ENCODE data around the gene SCN8A. TPM values are rescaled to one million over a fixed set of nuclear protein-coding genes. Genes with fewer than 3 reads are reported as not detected.
"Not testable (repeated sequence)": the region's sequence is repeated elsewhere in the genome, so short reads cannot be mapped to it uniquely, and the experiment has no call there.

SCN8A gene
- total RNA-seq, 1 experiment from 2014 or later, result 5.4 TPM

- Mint-ChIP-seq H3K27ac (ENCODE audit: unreplicated experiment) (no peak overlapping the region), H3K9me3 (ENCODE audit: low read depth, unreplicated experiment) (no peaks in the 10 kb centered on the region), H3K4me3 (ENCODE audit: low read depth, unreplicated experiment) (no peak overlapping the region), H3K36me3 (ENCODE audit: insufficient read depth, unreplicated experiment) (peaks cover 19% of the 10 kb centered on the region), H3K27me3 (ENCODE audit: unreplicated experiment) (no peaks in the 10 kb centered on the region), H3K4me1 (ENCODE audit: low read depth, unreplicated experiment) (no peaks in the 10 kb centered on the region)
- CTCF ChIA-PET, result no interaction called here
- peak; percentile 11 for DNase-seq
- BruUV-seq (replicated peaks), result no TSS peak
- TF ChIP-seq CTCF (IDR thresholded peaks at IDR 0.05; ENCODE audit: unreplicated experiment), result no peak
- intact Hi-C loops (cut with micrococcal nuclease; ENCODE audit: unreplicated experiment), result no loop called here
Observed at GRCh38 chr12:51593539-51593938, 2.5 kb downstream of the SCN8A start.

- no peaks in the 10 kb centered on the region for H3K4me1 Mint-ChIP-seq (ENCODE audit: low read depth, unreplicated experiment)
- H3K27ac Mint-ChIP-seq (ENCODE audit: unreplicated experiment), result no peak overlapping the region
- no peaks in the 10 kb centered on the region for H3K27me3 Mint-ChIP-seq (ENCODE audit: unreplicated experiment)
- BruUV-seq (replicated peaks), result no TSS peak
- no peak for DNase-seq
- CTCF ChIA-PET, result no interaction called here
- no peak overlapping the region for H3K4me3 Mint-ChIP-seq (ENCODE audit: low read depth, unreplicated experiment)
- no peaks in the 10 kb centered on the region for H3K9me3 Mint-ChIP-seq (ENCODE audit: low read depth, unreplicated experiment)
- no peak for TF ChIP-seq CTCF (IDR thresholded peaks at IDR 0.05; ENCODE audit: unreplicated experiment)
- no peaks in the 10 kb centered on the region for H3K36me3 Mint-ChIP-seq (ENCODE audit: insufficient read depth, unreplicated experiment)
- intact Hi-C loops (cut with micrococcal nuclease; ENCODE audit: unreplicated experiment), result no loop called here
Observed at GRCh38 chr12:51598156-51598555, 7.1 kb downstream of the SCN8A start.

GRCh38 chr12:51600721-51601120 is 9.7 kb downstream of the SCN8A start:
- CTCF ChIA-PET, result no interaction called here
- intact Hi-C loops (cut with micrococcal nuclease; ENCODE audit: unreplicated experiment), result loop anchor here (5.0 kb wide), 1 partner anchor 77 kb away; no protein-coding TSS in a partner anchor
- no peak for TF ChIP-seq CTCF (IDR thresholded peaks at IDR 0.05; ENCODE audit: unreplicated experiment)
- H3K4me1 Mint-ChIP-seq (ENCODE audit: low read depth, unreplicated experiment), result no peaks in the 10 kb centered on the region
- H3K9me3 Mint-ChIP-seq (ENCODE audit: low read depth, unreplicated experiment), result no peaks in the 10 kb centered on the region
- H3K4me3 Mint-ChIP-seq (ENCODE audit: low read depth, unreplicated experiment), result no peak overlapping the region
- BruUV-seq (replicated peaks), result no TSS peak
- DNase-seq, result no peak
- no peaks in the 10 kb centered on the region for H3K36me3 Mint-ChIP-seq (ENCODE audit: insufficient read depth, unreplicated experiment)
- no peak overlapping the region for H3K27ac Mint-ChIP-seq (ENCODE audit: unreplicated experiment)
- no peaks in the 10 kb centered on the region for H3K27me3 Mint-ChIP-seq (ENCODE audit: unreplicated experiment)

- CTCF ChIA-PET, result no interaction called here
Observed at GRCh38 chr12:51601241-51601640, 10.2 kb downstream of the SCN8A start.

GRCh38 chr12:51605896-51606295 is 14.9 kb downstream of the SCN8A start:
- H3K36me3 Mint-ChIP-seq (ENCODE audit: insufficient read depth, unreplicated experiment); H3K4me3 Mint-ChIP-seq (ENCODE audit: low read depth, unreplicated experiment); DNase-seq; H3K27me3 Mint-ChIP-seq (ENCODE audit: unreplicated experiment); BruUV-seq (replicated peaks); H3K27ac Mint-ChIP-seq (ENCODE audit: unreplicated experiment); intact Hi-C loops (cut with micrococcal nuclease; ENCODE audit: unreplicated experiment); H3K9me3 Mint-ChIP-seq (ENCODE audit: low read depth, unreplicated experiment); CTCF ChIA-PET; H3K4me1 Mint-ChIP-seq (ENCODE audit: low read depth, unreplicated experiment): not testable (repeated sequence)

More at GRCh38 chr12:51601241-51601640, 10.2 kb downstream of the SCN8A start:
- no peak for TF ChIP-seq CTCF (IDR thresholded peaks at IDR 0.05; ENCODE audit: unreplicated experiment)
- no peak overlapping the region for H3K27ac Mint-ChIP-seq (ENCODE audit: unreplicated experiment)
- H3K27me3 Mint-ChIP-seq (ENCODE audit: unreplicated experiment), result no peaks in the 10 kb centered on the region
- intact Hi-C loops (cut with micrococcal nuclease; ENCODE audit: unreplicated experiment), result loop anchor here (5.0 kb wide), 1 partner anchor 76 kb away; no protein-coding TSS in a partner anchor
- no TSS peak for BruUV-seq (replicated peaks)
- no peaks in the 10 kb centered on the region for H3K36me3 Mint-ChIP-seq (ENCODE audit: insufficient read depth, unreplicated experiment)
- H3K4me3 Mint-ChIP-seq (ENCODE audit: low read depth, unreplicated experiment), result no peak overlapping the region
- no peak for DNase-seq
- no peaks in the 10 kb centered on the region for H3K4me1 Mint-ChIP-seq (ENCODE audit: low read depth, unreplicated experiment)
- H3K9me3 Mint-ChIP-seq (ENCODE audit: low read depth, unreplicated experiment), result no peaks in the 10 kb centered on the region

- BruUV-seq (replicated peaks); H3K27me3 Mint-ChIP-seq (ENCODE audit: unreplicated experiment); H3K36me3 Mint-ChIP-seq (ENCODE audit: insufficient read depth, unreplicated experiment); intact Hi-C loops (cut with micrococcal nuclease; ENCODE audit: unreplicated experiment); H3K9me3 Mint-ChIP-seq (ENCODE audit: low read depth, unreplicated experiment); CTCF ChIA-PET; DNase-seq; H3K4me1 Mint-ChIP-seq (ENCODE audit: low read depth, unreplicated experiment); H3K27ac Mint-ChIP-seq (ENCODE audit: unreplicated experiment); H3K4me3 Mint-ChIP-seq (ENCODE audit: low read depth, unreplicated experiment): not testable (repeated sequence)
Observed at GRCh38 chr12:51607197-51607596, 16.2 kb downstream of the SCN8A start.
